Colonic mucosa (tissue), 4 donors: ENCODE data around the gene FAT1. TPM values are rescaled to one million over a fixed set of nuclear protein-coding genes. Genes with fewer than 3 reads are reported as not detected.

Source experiments
- DNase-seq: peaks from one replicate; pipeline ENCODE4 v3.0.0-alpha.2; 2020
- H3K27ac ChIP-seq: fragments of 200-600 bp; one replicate; pipeline ENCODE4 v1.8.0; 2021
- H3K27me3 ChIP-seq: fragments of 200-600 bp; one replicate; pipeline ENCODE4 v1.8.0; 2021
- H3K36me3 ChIP-seq: fragments of 200-600 bp; one replicate; pipeline ENCODE4 v1.8.0; 2021
- H3K4me1 ChIP-seq: fragments of 200-600 bp; one replicate; pipeline ENCODE4 v1.8.0; 2021; ENCODE audit warnings: mild to moderate bottlenecking
- H3K4me3 ChIP-seq: fragments of 200-600 bp; one replicate; pipeline ENCODE4 v1.8.0; 2021
- H3K9ac ChIP-seq, 2 donors: one replicate each; pipeline ENCODE4 v1.7.0; 2013; ENCODE audit warnings: control low read depth in 2 of 2, low read depth in 2 of 2, low read length in 2 of 2
- H3K9me3 ChIP-seq: fragments of 200-600 bp; one replicate; pipeline ENCODE4 v1.8.0; 2021
- CTCF ChIP-seq: fragments of 200-600 bp; IDR thresholded peaks from one replicate; pipeline ENCODE4 v1.8.0; 2022; ENCODE audit warnings: antibody characterized with exemption, mild to moderate bottlenecking
- intact Hi-C: fragments of 100-400 bp; cut with DNase I; formaldehyde crosslinking; loops from one replicate; pipeline ENCODE4 v1.14.1; 2022
- total RNA-seq, 2 donors: library from RNA; stranded (reverse); fragmentation: NEBNext Ultra II Directional in 1 of 2; extraction: Animal tissue kit (Norgen Biotek cat#: 25700) in 1 of 2; gene quantifications; one replicate each; pipeline ENCODE4 v1.2.1, GENCODE V29; 2021
- donor health status: healthy.
- donor health status: DM: no; HTN: no; CAD: no.
- donor health status: DM: no; HTN: no; CAD: no.

FAT1 gene
- total RNA-seq, 2 donors from 2014 or later: 243 to 300 TPM

GRCh38 chr4:186563761-186564160 lies 159.9 kb downstream of the FAT1 start:
- Histone ChIP-seq H3K27me3 (no peaks in the 10 kb centered on the region), H3K36me3 (no peaks in the 10 kb centered on the region), H3K27ac (no peak overlapping the region), H3K4me1 (no peaks in the 10 kb centered on the region), H3K4me3 (no peak overlapping the region), H3K9ac (no peak overlapping the region), H3K9me3 (no peaks in the 10 kb centered on the region)
- intact Hi-C loops: no loop called here
- no peak for DNase-seq
- TF ChIP-seq CTCF: no peak

- no peak for TF ChIP-seq CTCF
- H3K9me3 ChIP-seq: no peaks in the 10 kb centered on the region
- H3K27ac ChIP-seq: no peak overlapping the region
- intact Hi-C loops: no loop called here
- DNase-seq: no peak
- no peaks in the 10 kb centered on the region for H3K36me3 ChIP-seq
- no peaks in the 10 kb centered on the region for H3K4me1 ChIP-seq
- no peaks in the 10 kb centered on the region for H3K27me3 ChIP-seq
- no peak overlapping the region for H3K9ac ChIP-seq
- no peak overlapping the region for H3K4me3 ChIP-seq
These were observed 161.9 kb downstream of the FAT1 start for GRCh38 chr4:186561748-186562147.

- H3K27ac ChIP-seq: no peak overlapping the region
- no peak for DNase-seq
- H3K27me3 ChIP-seq: no peaks in the 10 kb centered on the region
- H3K9me3 ChIP-seq: no peaks in the 10 kb centered on the region
- H3K36me3 ChIP-seq: no peaks in the 10 kb centered on the region
- H3K9ac ChIP-seq: no peak overlapping the region
- H3K4me3 ChIP-seq: no peak overlapping the region
- H3K4me1 ChIP-seq: no peaks in the 10 kb centered on the region
- no peak for TF ChIP-seq CTCF
- intact Hi-C loops: no loop called here
These were observed 163.0 kb downstream of the FAT1 start for GRCh38 chr4:186560647-186561046.

- no peaks in the 10 kb centered on the region for H3K4me1 ChIP-seq
- no peak for TF ChIP-seq CTCF
- H3K36me3 ChIP-seq: no peaks in the 10 kb centered on the region
- intact Hi-C loops: no loop called here
- no peaks in the 10 kb centered on the region for H3K27me3 ChIP-seq
- H3K9ac ChIP-seq: no peak overlapping the region
- no peak overlapping the region for H3K4me3 ChIP-seq
- no peak for DNase-seq
- H3K9me3 ChIP-seq: no peaks in the 10 kb centered on the region
- no peak overlapping the region for H3K27ac ChIP-seq
These were observed 166.2 kb downstream of the FAT1 start for GRCh38 chr4:186557486-186557885.

- intact Hi-C loops: no loop called here
- Histone ChIP-seq H3K9ac (no peak overlapping the region), H3K4me3 (no peak overlapping the region), H3K36me3 (no peaks in the 10 kb centered on the region), H3K9me3 (no peaks in the 10 kb centered on the region), H3K27ac (no peak overlapping the region), H3K4me1 (no peaks in the 10 kb centered on the region), H3K27me3 (no peaks in the 10 kb centered on the region)
- no peak for TF ChIP-seq CTCF
- DNase-seq: no peak
These were observed 166.6 kb downstream of the FAT1 start for GRCh38 chr4:186557061-186557460.
